HG02885 (cell line): Measurements from ENCODE around the gene CHST4.
"Not testable (repeated sequence)": the region's sequence is repeated elsewhere in the genome, so short reads cannot be mapped to it uniquely, and the experiment has no call there.

Source experiments
- ATAC-seq: cut with Tn5 transposase; IDR thresholded peaks from one replicate; pipeline ENCODE4 v1.9.1; 2021; ENCODE audit warnings: mild to moderate bottlenecking; ENCODE audit not compliant: unreplicated experiment, poor library complexity

Gene CHST4

GRCh38 chr16:71520550-71520949 lies 5.7 kb upstream of the CHST4 start:
- ATAC-seq, result no peak

- no peak for ATAC-seq
Measured at GRCh38 chr16:71524566-71525553, 1.4 kb upstream of the CHST4 start.

DNA sequence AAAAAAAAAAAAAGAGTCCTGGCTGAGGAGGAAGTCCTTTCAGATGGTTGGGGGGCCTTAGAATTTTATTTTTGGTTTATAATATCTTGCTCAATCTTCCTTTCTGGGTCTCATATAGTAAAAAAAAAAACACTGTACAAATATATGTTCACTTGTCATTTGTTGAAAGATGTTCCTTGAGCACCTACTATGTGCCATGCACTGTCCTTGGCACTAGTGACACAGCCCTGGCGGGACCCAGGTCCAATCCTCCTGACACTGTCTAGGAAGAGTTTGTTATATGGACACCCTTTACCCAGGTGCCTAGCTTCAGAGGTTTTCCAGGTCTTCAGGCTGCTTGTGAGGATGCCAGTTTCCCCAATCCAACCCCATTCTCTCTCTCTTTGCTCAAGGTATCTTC lies 2.0 kb downstream of the CHST4 start:
- no peak for ATAC-seq

DNA sequence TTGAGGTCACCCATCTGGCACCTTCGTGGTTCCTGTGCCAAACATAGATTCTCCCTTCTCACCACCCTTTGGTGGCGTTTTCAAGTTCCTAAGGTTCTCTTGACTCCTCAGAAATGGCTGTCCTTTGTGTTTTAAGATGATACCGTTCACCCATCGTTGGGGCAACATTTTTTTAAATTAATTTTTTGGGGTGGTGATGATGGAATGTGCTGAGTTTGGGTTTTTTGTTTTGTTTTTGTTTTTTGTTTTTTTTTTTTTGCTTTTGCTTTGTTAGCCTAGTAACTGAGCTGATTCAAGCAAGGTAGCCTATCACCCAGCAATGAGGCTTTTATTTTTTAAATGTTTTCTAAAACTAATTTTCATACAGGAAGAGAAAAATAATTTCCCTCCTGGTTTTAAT lies 2.6 kb downstream of the CHST4 start:
- ATAC-seq, result no peak

DNA sequence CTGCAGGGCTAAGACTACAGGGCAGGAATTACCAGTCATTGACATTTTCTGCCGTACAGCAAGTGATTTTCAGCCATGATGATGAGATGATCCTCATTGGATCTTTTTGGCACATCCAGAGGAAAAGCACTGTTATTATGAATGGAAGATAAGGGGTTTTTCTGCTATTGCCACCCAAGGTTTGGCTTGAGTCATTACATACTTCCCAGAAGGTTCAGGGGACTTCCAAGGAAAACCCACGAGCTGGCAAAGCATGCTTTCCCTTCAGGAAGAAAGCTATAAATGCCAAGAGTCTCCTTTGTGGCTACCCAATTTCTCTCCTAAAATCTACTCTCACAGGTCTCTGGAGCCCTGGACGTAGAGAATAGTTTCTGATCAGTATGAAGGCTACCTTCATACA lies 6.1 kb downstream of the CHST4 start:
- no peak for ATAC-seq

- ATAC-seq, result no peak
Measured at GRCh38 chr16:71536752-71537499, 10.7 kb downstream of the CHST4 start.

DNA sequence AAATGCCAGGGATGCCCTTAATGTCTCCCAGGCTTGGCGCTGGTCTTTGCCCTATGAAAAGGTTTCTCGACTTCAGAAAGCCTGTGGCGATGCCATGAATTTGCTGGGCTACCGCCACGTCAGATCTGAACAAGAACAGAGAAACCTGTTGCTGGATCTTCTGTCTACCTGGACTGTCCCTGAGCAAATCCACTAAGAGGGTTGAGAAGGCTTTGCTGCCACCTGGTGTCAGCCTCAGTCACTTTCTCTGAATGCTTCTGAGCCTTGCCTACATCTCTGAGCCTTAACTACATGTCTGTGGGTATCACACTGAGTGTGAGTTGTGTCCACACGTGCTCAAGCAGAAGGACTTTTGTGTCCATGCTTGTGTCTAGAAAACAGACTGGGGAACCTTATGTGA lies 11.4 kb downstream of the CHST4 start:
- peak; percentile 61 for ATAC-seq

DNA sequence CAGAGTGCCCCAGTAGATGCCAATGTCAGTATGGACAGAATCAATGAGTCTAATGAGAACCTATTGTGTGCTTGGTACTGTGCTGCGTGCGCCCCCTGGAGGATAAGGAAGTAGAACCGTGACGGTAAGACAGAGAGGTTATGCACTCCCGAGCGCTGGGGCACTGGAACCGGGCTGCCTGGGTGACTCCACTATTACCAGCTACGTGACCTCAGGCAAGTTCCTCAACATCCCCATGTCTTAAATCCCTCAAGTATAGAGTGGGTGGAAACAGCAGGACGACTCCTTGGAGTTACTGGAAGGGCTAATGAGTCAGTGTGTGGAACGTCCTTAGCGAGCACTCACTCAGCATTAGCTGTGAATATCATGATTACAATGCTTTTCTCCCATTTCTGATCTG lies 16.2 kb downstream of the CHST4 start:
- ATAC-seq, result peak; percentile 72

DNA sequence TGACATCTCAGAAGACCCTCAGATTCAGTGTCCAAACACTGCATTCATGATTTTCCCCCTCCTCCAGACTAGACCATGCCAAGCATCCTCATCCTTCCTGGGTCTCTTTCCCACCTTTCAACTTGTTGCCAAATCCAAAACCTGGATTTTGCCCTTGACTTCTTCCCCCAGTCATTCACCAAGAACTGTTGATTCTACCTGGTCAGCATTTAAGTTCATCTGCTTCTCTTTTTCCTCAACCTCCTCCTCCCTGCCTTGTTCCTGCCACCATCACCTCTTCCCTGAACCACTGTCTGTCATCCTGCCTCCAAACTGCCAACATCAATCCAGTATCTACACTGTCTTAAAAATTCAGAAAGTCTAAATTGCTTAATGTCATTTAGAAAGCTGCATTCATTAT lies 20.9 kb downstream of the CHST4 start:
- no peak for ATAC-seq

DNA sequence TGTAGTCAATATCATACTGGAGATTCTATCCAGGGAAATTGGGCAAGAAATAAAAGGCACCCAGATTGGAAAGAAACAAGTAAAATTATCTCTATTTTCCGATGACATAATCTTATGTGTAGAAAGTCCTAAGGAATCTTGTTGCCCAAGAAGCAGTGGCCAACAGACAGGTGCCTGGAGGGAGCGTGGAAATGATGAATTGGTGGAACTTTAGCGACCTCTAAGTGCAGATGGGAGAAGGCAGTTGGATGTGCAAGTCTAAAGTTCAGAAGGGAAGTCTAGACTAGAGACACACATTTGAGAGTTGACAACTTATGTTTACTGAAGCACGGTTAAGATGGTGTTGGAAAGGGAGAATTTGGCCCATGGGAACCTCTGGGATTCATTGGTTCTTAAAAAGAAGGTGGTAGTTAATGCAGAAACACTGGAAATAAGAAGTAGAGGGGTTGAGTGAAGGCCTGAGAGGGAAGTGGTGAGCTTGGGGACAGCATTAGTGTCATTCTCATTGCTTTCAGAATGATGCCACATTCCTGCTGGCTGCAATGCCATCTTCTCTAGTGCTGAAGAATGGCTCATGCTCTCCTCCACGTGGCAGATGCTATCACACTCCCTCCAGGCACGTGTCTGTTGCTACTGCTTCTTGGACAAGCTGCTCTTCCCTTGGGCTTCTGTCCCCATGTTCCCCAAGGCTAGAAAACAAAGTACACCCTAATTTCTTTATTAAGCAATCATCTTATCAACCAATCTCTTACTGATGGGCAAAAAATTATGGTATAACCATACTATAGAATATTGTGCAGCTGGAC lies 26.7 kb downstream of the CHST4 start:
- ATAC-seq, result no peak

GRCh38 chr16:71555230-71555891 lies 29.1 kb downstream of the CHST4 start:
- no peak for ATAC-seq

- ATAC-seq, result no peak
Measured at GRCh38 chr16:71557299-71557698, 31.1 kb downstream of the CHST4 start.

GRCh38 chr16:71557954-71558582 lies 31.8 kb downstream of the CHST4 start:
- no peak for ATAC-seq

DNA sequence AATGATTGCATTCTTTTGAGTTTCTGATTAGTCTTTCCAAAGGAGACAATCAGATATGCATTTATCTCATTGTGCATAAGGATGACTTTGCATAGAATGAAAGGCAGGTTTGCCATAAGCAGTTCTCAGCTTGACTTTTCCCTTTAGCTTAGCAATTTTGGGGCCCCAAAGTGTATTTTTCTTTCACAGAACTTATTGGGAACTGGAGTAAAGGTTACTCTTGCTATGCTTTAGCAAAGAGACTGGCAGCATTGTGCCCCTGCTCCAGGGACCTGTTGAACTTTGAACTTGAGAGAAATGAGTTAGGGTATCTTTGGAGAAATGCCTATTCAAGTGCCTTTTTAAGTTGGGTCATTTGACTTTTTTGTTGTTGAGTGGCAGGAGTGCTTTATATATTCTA lies 33.6 kb downstream of the CHST4 start:
- ATAC-seq, result no peak

DNA sequence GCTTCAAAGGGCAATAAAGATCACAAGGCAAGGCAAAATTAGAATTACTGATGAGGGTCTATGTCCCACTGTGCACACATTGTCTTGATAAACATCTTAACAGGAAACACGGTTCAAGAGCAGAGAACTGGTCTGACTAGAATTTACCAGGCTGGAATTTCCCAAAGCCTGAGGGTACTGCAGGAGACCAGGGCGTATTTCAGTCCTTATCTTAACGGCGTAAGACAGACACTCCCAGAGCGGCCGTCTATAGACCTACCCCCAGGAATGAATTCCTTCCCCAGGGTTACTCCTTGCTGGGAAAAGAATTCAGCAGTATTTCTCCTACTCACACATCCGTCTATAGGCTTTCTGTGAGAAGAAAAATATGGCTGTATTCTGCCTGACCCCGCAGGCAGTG lies 35.7 kb downstream of the CHST4 start:
- not testable (repeated sequence) for ATAC-seq

DNA sequence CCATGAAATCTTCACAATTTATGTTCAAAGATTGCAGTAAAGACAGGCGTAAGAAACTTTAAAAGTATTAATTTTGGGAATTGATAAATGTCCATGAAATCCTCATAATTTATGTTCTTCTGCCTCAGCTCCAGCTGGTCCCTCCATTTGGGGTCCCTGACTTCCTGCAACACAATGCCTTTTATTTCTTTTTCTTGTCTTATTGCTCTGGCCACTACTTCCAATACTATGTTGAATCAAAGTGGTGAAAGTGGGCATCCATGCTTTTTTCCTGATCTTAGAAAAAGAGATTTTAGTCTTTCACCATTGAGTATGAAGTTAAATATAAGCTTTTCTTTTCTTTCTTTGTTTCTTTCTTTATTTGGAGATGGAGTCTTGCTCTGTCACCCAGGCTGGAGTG lies 36.3 kb downstream of the CHST4 start:
- ATAC-seq, result no peak

DNA sequence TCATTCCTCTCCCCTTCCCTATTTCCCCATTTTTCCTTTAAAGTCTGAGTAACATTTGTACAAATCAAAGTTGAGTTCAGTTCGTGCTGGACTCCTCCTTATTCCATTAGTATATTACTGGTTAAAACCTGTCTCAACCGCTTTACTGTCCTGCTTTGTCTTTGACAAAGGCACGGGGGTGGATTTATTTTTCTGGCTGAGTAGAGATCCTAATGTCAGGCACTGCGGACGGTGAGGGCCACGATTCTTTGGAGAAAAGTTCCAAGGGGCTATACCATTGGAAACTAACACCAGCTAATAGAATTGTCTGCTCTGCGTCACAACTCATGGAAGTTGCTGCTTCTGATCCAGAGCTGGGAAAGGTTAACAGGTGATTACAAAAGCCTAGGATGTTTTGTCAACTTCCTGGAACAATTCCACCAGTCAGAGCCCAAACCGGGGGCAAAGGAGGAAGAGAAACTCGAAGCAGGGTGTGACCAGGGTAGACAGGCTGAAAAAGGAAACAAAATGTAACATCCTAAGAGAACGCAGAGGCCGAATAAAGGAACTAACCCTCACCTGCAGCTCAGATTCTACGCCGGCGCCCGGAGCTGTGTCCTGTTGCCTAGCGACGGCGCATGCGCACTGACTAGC lies 38.2 kb downstream of the CHST4 start:
- peak; percentile 85 for ATAC-seq

GRCh38 chr16:71565812-71566700 lies 39.8 kb downstream of the CHST4 start:
- ATAC-seq, result no peak
